GM19240 (cell line): ENCODE results near the gene ZBTB46.
"Not testable (repeated sequence)": the region's sequence is repeated elsewhere in the genome, so short reads cannot be mapped to it uniquely, and the experiment has no call there.

Experiments
- DNase-seq: peaks from one replicate; pipeline ENCODE4 v3.0.0; 2011; ENCODE audit warnings: low spot score; ENCODE audit not compliant: insufficient read length

ZBTB46 gene

DNA sequence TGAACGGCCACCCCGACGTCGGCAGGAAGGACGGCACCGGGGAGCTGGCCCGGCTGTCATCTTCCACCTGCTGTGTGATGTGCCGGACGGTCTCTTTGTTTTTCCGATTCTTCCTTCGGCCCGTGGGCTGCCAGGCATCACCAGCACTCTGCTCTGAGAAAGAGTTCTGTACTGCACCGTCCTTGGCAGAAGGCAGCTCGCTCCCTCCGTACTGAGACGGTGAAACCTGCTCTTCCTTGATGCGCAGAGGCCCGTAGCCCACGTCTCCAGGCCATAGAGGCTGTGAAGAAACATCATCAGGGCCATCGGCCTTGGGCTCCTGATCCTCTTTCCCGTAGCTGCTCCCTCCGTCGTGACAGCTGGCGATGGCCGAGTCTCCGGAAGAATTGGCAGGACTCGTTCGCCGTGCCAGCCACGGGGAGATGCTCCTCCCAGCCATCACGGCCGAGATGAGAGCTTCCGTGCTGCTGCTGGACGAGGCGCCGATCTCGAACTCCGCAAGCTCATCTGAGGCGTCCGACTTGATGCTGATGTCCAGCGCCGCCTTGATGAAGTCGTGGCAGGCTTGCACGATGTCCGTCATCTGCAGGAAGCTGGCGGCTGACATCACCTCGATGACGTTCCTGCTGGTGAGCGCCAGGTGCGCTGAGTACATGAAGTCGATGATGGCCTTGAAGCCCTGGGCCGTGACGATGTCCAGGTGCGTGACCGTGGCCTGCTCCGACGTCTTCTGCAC is 41.1 kb downstream of the ZBTB46 start:
- DNase-seq: no peak

DNA sequence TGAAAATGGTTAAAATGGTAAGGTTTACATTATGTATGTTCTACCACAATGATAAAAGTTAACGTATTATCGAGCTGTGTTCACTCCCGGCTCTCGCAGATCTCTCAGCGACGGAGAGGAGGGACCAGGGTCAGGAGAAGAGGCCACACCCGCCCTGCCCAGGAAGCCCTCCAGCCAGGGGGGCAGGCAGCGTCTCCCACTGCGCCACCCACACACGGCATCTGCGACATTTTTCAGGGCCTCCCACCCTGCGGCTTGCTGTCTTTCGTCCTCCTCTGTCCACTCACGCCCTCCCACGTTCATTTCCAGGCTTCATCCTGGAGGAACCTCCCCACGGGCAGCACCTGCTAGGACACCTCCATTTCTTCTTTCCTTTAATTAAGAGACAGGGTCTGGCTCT is 43.3 kb downstream of the ZBTB46 start:
- DNase-seq: no peak

DNA sequence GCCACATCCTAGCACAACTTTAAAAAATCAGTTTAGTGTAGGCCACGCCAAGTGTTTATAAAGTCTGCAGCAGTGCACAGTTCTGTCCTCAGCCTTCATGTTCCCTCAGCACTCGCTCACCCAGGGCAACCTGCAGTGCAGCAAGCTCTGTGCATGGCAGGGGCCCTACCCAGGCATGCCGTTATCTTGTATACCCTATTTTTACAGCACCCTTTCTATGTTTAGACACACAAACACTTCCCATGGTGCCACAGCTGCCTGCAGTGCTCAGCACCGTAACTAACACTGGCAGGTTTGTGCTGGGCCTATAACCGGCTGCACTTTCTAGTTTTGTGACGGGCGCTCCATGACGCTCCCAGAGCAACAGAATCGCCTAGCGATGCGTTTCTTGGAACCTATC is 43.8 kb downstream of the ZBTB46 start:
- DNase-seq: no peak

DNA sequence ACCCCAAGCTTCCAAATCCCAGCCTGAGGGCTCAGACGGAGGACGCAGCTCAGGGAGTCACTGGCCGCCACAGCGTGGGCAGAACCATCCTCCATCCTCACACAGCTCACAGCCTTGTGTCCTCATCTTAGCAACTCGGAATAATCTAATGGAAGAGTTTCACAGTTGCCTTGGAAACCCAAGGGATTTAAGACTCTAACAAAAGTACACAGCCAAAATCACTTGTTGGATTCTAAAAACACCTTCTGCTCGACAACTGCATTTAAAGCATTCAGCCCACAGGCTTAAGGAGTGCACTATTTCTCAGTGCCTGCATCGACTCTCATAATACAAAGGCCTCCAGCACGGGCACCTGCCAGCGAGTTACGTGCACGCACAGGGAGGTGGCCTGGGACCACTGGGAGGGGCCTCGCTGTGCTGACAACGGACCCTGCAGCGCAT is 45.4 kb downstream of the ZBTB46 start:
- DNase-seq: no peak

DNA sequence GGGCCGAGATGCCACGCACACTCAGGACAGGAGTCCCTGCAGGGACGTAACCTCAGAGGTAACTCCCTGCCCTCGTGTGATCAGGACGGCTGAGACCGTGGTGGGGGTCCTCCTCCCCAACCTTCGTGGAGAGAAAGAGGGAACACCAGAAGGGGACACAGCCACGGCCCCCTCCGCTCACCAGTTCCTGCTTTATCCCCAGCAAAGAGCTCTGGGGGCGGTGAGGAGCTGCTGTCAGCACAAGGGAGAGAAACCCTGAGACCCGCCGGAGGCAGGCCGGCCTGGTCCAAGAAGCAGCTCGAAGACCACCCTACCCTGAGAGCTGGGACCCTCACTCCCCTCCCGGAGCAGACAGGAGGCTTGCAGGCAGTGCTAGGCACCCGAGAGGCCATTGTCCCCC is 47.1 kb downstream of the ZBTB46 start:
- no peak for DNase-seq

DNA sequence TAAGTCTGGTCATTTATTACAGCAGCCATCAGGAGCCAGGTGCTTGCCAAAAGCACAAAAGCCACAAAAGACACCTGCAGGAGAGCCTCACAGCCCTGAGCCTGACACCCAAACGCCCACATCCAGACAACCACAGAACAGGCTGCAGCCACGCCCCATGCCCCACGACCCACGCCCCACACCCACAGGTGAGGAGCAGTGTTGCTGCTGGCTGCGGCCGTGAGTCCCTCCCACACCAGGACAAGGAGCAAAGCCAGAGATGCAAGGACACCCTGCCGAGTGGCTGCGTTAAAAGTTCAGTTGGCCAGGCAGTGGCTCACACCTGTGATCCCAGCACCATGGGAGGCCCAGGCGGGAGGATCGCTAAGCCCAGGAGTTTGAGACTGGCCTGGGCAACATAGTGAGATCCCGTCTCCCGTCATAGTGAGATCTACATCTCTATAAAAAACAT is 48.5 kb downstream of the ZBTB46 start:
- DNase-seq: no peak

DNA sequence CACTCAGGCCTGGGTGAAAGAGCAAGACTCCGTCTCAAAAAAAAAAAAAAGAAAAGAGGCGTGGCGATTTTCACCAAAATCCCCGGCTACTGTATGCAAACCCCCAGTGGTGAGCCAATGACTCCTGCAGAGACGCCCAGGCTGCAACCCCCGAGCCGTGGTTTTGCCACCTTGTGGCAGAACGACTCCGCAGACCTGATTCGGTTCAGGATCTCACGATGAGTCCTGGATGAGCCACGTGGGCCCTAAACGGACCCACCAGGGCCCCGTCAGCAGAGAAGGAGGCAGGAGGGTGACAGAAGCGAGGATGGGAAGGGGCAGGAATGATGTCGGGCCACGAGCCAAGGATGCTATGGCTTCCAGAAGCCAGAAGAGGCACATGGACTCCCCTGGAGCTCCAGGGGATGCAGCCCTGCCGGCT is 49.0 kb downstream of the ZBTB46 start:
- no peak for DNase-seq

DNA sequence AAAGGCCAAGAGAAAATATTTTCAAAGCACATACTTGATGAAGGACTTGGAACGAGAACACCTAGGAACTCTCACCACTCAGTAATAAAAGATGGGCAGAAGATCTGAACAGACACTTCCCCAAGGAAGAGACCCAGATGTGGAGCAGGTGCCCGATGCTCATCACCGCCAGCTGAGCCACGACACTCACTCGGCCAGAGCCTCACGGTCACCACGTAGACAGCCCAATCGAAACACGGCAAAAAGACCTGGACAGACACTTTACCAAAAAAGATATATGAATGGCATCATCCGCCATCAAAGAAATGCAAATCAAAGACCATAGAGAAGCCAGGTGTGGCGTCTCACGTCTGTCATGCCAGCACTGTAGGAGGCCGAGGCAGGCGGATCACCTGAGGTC is 49.9 kb downstream of the ZBTB46 start:
- DNase-seq: no peak

DNA sequence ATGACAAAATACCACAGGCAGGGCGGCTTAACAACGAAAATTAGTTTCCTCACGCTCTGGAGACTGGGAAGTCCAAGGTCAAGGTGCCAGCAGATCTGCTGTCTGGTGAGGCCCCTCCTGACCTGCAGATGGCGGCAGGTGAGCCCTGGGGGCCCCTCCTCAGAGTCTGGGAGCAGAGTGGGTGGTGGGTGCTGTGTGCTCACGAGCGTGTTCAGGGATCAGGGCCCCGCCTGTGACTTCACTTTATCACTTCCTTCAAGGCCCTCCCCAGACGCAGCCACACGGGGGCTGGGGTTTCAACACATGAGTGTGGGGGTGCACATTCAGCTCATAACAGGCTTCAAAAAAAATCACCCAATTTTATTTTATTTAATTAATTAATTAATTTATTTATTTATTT is 52.2 kb downstream of the ZBTB46 start:
- DNase-seq: no peak

DNA sequence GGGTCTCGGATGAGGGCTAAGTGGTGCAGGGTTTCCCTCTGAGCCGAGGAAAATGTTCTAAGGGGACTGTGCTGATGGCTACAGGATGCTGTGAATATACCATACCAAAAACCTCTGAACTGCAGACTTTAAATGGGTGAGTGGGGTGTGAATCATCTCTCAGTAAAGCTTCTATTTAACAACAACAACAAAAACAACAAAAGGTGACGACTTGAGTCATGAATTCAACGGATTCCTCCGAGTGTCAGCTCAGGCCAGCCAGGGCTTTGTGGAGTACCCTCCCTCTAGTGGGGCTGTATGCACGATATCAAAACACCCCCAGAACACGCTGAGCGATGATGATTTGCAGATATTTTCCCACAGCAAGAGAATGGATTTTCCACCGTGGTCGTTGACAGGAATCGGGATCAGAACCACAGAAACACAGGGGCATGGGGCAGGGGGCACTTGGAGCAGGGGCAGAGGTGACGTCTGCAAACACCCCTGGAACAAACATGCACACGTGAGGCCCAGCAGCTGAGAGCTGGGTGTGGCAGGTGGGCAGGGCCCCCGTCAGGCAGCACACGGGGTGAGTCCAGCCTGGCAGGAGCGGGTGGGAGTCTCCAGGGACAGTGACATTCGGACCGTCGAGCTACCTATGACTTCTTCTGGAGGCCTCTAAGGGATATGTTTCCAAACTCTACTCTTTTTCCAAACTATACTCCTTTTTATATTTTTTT is 52.9 kb downstream of the ZBTB46 start:
- DNase-seq: no peak

DNA sequence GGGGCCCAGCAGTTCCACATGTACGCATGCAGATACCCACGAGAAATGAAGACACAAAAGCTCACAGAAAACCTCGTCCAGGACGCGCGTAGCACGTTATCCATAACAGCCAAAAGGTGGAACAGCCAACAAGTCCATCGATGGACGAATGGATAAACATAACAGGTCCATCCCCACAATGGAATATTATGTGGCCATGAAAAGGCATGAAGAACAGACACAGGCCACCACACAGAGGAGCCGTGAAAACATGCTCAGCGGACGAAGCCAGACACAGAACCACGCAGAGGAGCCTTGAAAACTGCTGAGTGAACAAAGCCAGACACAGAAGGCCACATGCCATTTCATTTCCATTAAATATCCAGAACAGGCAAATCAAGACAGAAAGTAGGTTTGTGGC is 53.5 kb downstream of the ZBTB46 start:
- no peak for DNase-seq

DNA sequence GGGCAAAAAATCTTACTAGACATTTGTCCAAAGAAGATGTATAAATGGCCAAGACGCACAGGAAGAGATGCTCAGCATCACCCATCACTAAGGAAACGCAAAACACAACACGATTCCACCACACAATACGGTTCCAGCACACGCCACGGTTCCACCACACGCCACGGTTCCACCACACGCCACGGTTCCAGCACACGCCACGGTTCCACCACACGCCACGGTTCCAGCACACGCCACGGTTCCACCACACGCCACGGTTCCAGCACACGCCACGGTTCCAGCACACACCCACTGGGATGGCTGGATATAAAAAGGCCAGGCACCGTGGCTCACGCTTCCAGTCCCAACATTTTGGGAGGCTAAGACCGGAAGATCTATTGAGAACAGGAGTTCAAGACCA is 54.2 kb downstream of the ZBTB46 start:
- not testable (repeated sequence) for DNase-seq

DNA sequence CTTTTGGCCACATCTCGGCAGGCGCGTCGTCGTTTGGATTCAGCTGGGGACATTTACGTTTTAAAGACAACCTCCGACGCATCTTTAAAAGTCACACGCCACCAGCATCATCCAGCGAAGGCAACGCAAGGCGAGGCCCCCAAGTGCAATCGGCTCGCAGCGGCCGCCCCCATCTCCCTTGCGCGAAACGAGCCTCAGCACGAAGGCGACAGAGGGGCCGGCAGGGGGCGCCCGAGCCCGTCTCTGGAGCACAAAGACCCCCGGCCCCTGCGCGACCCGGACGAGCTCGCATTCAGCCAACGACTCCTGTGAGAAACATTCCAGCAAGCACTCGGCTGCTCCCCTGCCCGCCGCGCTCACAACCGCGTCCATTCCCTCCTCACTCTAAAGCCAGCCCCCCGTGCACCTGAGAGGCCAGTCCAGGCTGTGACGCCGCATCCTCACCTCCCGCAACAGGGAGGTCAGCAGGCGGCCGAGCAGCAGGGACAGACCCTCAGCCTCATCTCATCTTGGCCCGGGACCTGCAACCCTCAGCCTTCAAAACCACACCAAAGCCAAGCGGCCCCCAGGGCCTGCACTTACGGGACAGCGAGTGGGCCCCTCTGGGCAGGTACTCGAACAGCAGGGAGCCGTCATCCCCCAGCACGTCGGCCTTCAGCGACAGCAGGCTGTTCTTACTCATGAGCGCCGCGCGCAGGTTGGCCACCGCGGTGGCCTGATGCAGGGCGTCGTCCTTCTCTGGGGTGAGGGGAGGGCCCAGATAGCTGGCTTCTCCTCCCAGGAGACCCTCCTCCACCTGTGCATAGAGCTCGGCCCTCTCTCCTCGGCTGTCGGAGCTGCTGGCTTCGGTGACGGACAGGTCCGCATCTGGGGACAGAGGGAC is 55.7 kb downstream of the ZBTB46 start:
- DNase-seq: no peak

DNA sequence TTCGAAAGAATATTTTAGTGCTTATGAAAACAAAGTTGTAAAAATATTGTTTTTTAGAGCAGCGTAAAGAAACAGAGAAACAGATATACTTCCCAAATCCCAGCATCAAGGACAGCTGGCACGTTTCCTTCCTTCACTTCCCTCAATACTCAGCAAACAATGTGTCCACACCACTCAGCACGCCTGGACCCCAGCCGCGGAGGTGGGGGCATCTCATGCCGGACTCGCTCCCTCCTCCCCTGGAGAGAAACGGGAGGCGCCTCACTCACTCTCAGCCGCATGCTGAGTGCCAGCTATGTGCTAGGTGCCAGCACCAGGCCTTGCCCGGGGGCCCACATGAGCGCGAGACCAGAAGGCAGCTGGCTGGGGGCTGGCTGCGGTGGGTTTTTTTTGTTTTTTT is 56.8 kb downstream of the ZBTB46 start:
- no peak for DNase-seq

DNA sequence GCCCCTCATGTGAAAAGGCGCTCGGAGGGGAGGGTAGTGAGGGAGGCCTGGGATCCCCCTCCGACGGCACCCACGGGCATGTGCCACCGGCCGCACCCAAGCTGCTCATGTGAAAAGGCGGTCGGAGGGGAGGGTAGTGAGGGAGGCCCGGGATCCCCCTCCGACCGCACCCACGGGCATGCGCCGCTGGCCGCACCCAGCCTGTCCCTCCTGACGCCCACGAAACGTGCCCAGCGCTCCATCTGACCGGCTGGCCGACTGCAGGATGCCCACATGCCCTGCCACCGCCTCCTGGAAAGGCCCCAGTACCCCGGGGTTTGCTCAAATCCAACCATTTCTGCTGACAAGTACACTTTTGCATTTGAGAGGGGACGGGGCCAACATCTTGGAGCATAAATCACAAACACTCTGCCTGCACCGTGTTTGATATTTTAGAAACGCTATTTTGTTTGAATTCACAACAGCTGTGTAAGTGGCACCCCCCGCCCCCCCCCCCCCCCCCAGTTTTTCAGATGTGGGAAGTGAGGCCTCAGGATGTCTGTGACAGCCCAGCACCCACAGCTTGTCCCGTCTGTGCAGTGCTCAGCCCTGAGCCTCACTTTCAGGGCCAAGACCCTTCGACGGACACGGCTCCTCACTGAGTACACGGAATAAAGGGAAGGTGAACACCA is 57.4 kb downstream of the ZBTB46 start:
- DNase-seq: no peak

DNA sequence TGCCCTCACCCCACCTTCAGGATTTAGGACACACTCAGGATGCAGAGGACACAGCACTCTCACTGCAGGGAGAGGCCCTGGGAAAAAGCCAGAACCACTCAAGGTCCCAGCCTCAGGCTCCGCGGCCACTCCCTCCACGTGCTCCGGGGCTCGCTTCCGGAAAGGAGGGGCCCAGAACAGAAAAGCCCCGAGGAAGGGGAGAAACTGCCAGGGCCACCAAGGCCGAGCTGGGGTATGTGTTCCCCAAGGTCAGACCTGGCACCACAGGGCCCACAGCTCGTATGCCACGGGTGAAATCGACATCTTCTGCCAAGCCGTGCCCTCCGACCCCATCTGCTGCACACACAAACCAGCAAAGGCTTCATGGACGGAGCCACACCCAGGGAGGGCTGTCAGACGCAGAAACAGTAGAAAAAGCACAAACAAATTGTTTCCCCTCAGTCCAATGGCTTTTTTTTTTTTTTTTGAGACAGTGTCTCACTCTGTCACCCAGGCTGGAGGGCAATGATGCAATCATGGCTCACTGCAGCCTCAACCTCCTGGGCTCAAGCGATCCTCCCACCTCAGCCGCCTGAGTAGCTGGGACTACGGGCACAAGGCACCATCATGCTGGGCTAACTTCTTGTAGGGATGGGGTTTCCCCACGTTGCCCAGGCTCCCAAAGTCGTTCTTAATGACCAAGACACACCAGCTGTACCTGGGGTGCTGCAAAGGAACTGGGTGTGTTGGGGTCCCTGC is 58.1 kb downstream of the ZBTB46 start:
- DNase-seq: no peak

DNA sequence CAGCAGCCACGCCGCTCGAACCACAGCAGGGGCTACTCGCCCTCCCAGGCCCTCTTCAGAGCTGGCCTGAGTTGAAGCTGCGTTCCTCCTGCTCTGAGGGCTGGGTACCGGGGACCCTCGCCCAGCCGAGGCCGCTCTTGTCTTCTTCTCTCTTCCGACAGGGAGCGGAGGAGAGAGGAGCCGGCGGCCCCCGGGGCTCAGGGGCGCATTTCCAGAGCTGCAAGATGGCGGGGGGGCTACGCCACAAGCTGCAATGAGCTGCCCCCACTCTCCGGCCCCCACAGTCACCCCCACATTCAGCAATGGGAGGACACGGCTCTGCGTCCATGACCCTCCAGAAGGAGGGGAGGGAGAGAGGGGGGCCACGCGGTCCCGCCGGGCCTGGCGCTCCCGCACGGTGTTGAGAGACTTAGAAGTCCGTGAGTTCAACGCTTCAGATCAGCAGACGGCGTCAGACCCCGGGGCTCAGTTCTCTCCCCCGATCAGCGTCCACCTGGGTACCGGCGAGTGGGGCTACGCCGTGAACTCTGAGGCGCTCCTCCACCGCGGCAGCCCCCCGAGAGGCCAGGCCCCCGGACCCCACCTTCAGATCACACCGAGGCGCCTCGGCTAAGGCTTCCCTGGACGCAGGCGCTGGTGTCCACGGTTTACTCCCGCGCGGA is 59.9 kb downstream of the ZBTB46 start:
- DNase-seq: no peak

DNA sequence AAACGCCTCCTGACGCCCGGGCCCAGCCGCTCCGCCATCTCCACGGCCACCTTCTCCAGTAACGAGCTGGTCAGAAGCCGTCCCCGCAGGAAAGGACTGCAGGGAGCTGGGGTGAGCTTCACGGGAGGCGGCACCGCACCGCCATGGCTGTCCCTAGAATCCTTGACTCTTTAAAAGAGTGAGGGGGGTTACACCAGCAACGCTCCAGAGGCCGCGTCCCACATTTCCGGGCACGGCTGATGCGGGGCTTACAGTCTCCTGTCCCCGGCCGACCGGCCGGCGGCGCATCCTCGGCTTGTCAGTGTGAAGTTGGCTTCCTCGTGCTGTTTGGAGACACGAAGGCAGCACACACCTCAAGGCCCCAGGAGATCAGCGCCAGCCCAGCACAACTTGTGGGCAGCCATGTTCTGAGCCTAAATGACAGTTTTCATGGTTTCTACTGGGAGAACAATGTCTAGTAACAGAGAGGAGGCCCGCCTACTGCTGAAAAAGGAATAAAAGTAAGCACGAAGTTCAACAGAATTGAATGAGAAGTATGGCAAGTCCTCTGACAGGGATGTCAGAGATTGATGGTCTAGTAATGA is 61.1 kb downstream of the ZBTB46 start:
- DNase-seq: no peak

DNA sequence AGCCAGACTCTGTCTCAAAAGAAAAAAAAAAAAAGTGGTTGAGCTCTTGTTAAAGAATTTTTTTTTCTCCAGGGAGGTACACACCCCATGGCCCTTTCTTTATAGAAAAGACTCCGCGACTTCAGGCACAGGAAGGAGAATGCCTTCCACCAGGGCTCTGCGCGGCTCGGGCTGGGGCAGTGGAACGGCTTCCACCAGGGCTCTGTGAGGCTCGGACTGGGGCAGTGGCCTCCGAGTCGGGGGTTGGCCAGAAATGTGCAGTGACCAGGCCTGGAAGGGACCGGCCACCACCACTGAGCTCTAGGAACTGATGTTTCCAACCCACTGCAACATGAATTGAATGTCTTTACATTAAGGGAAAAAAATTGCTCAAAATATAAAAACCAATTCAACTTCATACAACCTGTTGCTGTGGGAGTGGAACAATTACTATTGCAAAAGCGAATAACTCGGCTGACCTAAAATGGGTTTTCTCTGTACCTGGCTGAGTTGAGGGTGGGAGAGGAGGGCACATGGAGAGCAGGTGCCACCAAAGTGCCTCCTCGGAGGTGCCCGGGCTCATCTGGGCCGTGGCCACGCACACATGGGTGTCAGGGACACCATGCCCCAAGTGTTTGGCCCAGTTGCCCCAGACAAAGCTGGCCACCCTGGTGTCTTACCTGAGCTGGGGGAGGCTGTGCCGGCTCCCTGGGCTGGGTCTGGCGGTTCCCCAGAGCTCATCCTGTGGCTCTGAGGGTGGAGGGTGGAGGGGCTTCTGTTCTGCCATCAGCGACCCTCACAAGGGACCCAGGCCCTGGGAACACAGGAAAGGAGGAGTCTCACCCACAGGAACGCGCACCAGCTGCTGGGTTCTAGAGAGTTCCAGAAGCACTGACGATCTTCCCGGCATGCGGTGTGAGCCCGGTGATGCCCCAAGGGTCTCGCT is 62.2 kb downstream of the ZBTB46 start:
- DNase-seq: no peak
